ENCODE results near the gene PDE6A. TPM values are rescaled to one million over a fixed set of nuclear protein-coding genes. Genes with fewer than 3 reads are reported as not detected.

The PDE6A gene
- under 0.01 and 0.13 TPM in 2 replicates for total RNA-seq

- no peak for DNase-seq (ENCODE audit: low read depth in 2 of 2)
These were observed at the start of gene PDE6A for GRCh38 chr5:149944666-149945065. Gene PDE6A (minus strand): TSS chr5:149944793. CDS start chr5:149944673, 120 bp downstream.

GRCh38 chr5:149993471-149993870 lies 48.9 kb upstream of the PDE6A start:
- DNase-seq (ENCODE audit: low read depth in 2 of 2): no peak

DNA sequence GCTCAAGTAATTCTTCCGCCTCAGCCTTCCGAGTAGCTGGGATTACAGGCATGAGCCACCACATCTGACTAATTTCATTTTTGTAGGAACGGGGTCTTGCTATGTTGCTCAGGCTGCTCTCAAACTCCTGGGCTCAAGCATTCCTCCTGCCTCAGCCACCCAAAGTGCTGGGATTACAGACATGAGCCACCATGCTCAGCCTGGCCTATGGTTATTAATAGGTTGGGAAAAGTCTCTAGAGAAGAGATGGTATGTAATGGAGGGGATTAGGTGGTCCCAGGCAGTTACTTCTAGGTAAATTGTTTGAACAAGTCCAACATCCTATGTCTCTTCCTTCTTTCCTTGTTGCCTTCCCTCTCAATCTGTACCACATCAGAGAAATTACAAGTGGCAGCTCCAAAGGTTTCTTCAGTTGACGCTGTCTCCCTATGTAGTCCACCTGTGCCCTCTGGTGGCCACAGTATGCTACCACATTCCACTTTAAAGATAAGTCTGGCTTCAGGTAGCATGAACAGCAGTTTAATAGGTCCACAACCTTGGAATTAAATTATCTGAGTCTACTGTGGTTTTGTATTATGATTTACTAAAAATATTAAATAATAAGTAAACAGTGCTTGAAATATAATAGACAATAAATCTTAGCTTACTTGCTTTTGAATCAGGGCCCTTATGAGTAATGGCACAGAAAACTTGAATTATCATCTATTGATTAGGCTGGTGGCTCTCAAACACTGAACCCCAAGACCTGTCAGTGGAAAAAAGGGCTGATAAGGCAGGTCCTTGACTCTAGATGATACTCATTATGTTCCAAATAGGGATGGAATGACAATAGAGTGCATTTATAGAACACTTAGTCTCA lies 46.2 kb upstream of the PDE6A start:
- DNase-seq (ENCODE audit: low read depth in 2 of 2): peak; percentile 65 to 80

GRCh38 chr5:149988126-149988525 lies 43.5 kb upstream of the PDE6A start:
- DNase-seq (ENCODE audit: low read depth in 2 of 2): no peak

DNA sequence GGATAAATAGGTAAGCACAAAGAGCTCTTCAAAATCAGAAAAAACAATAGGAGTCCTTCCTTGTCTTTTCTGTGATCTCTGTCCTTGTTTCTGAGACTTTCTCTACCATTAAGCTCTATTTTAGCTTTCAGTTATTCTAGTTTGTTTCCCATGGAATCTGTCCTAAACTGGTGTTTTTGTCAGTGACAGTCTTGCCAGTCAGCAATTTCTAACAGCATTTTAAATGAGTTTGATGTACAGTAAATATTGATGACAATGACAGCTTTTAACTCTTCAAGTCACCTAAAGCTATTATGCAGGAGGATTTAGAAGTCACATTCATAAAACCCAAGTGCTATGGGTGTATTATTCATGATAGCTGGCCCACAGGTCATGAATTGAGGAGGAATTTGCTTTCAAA lies 37.9 kb upstream of the PDE6A start:
- DNase-seq (ENCODE audit: low read depth in 2 of 2): no peak

GRCh38 chr5:149981206-149981605 lies 36.6 kb upstream of the PDE6A start:
- no peak for DNase-seq (ENCODE audit: low read depth in 2 of 2)

DNA sequence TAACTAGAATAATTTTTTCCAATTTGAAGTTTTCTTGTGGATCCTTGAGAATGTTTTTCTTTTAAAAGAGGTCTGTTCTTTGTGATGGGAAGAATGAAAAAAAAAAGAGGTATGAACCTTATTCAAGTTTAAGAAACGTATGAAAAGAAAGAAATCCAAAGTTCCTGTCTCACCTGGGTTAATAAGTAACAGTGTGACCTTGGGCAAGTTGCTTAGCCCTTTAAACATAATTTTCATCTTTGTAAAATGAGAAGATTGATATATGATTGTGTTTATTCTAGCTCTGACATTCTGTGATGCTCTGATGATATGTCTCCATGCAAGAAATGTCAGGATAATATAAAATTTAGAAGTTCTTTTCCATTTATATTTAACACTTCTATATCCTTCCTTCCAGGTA lies 35.3 kb upstream of the PDE6A start:
- no peak for DNase-seq (ENCODE audit: low read depth in 2 of 2)

GRCh38 chr5:149975409-149975808 lies 30.8 kb upstream of the PDE6A start:
- no peak for DNase-seq (ENCODE audit: low read depth in 2 of 2)

GRCh38 chr5:149969181-149969930 lies 24.8 kb upstream of the PDE6A start:
- no peak for DNase-seq (ENCODE audit: low read depth in 2 of 2)

- DNase-seq (ENCODE audit: low read depth in 2 of 2): no peak
These were observed 22.4 kb upstream of the PDE6A start for GRCh38 chr5:149966946-149967345.

- no peak for DNase-seq (ENCODE audit: low read depth in 2 of 2)
These were observed 19.1 kb upstream of the PDE6A start for GRCh38 chr5:149963729-149964128.

GRCh38 chr5:149962601-149963300 lies 18.2 kb upstream of the PDE6A start:
- no peak for DNase-seq (ENCODE audit: low read depth in 2 of 2)

DNA sequence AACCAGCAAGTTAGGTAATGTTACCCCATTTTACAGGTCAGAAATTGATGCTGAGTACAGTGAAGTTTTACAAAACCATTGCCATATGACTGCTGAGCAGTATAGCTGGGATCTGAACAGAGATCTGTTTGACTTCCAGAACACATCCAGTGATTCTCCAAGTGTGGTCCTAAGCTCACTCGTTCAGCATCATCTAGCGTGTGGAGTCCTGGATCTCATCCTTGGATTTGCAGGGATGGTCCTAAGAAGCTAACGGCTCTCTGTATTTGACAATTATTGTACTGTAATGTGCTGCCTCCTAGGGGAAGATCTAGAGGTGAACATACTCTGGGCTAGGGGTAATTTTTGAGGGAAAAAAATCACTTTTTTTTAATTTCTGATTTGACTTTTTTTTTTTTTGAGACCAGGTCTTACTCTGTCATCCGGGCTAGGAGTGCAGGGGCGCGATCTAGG lies 17.4 kb upstream of the PDE6A start:
- peak; percentile 48 to 69 for DNase-seq (ENCODE audit: low read depth in 2 of 2)

DNA sequence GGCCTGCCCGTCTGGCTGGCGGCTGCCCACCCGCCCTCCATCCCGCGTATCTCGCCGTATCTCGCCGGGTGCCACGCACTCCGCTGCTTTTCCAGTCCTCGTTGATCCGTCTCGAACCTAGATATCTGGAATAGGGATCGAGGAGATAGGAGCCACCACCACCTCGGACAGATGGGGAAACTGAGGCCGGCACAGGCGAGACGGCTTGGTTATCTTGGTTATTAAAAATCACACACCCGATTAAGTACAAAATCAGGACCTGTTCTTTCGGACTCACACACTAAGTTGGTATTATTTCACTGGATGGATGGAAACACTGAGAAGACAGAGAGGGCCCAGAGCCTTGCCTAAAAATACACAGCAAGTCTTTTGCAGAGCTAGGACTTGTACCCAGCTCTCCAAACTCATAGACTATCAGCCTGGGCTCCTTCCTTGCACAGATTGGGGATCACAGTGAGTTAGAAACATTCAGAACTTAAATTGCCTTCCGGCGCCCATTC lies 16.6 kb upstream of the PDE6A start:
- no peak for DNase-seq (ENCODE audit: low read depth in 2 of 2)

- DNase-seq (ENCODE audit: low read depth in 2 of 2): peak; percentile 82 to 98
These were observed 15.9 kb upstream of the PDE6A start, which contains the start of gene SLC26A2 for GRCh38 chr5:149960272-149961185. Gene SLC26A2 (plus strand): TSS chr5:149960758. CDS start chr5:149977653, 16,895 bp downstream.

DNA sequence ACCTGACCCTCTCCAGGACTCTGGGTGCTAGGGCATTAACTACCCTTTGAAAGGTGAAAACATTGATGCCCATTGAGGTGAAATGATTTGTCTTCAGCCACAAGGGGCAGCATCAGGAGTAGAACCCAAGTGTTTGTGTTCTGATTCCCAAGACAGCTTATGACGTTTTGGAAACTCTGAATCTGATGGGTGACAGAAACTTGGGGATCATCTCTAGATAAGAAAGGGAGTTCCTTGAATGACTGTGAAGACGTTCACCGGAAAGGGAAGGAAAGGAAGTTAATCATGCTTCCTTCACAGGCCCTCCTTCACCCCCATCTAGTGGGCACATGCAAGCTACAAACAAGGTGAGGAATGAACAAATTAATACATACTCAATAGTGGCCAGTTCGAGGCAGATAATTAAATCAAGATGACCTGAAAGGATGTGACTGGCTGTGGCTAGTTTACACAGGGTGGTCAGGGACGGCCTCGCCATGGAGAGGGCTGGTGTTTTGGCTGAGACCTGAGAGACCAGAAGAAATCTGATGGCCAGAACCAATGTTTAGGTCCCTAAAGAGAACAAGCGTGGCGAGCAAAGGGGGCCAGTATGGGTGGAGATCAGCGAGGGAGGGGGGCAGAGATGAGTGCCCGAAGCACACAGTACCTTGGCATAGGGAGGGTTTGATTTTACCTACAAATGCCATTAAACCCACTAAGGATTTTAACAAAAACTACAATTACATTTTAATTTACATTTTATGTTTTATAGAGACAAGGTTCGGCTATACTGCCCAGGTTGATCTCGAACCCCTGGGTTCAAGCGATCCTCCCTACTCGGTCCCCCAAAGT lies 15.0 kb upstream of the PDE6A start:
- DNase-seq (ENCODE audit: low read depth in 2 of 2): peak in 1 of 2 donors; percentile 65

DNA sequence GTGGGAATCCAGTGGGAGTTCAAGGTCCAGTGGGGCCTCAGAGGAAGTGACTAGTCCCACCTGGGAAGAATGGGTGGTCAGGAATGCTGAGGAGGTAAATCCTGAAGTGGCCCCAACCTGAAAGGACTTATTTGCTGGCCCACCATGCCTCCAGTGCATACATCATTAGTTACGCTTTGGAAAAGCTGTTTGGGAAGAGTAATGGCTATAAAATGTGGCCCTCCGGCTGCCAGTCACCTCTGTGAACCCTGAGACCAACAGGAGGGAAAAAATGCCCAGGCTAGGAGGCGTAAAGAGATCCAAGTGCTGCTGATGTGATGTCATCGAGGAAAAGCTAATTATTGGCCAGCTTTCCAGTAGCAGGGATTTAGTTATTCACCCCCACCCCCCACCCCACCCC lies 13.3 kb upstream of the PDE6A start:
- no peak for DNase-seq (ENCODE audit: low read depth in 2 of 2)

DNA sequence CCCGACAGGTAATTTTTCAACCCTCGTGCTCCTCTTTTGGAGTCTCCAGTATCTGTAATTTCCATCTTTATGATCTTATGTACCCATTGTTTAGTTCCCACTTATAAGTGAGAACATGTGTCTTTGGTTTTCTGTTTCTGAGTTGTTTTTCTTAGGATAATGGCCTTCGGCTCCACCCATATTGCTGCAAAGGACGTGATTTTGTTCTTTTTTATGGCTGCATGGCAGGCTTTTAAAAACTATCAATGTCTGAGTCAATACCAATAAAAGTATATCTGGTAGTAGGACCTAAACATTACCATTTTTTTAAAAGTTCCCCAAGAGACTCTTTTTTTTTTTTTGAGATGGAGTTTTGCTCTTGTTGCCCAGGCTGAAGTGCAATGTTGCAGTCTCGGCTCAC lies 12.1 kb upstream of the PDE6A start:
- DNase-seq (ENCODE audit: low read depth in 2 of 2): no peak

DNA sequence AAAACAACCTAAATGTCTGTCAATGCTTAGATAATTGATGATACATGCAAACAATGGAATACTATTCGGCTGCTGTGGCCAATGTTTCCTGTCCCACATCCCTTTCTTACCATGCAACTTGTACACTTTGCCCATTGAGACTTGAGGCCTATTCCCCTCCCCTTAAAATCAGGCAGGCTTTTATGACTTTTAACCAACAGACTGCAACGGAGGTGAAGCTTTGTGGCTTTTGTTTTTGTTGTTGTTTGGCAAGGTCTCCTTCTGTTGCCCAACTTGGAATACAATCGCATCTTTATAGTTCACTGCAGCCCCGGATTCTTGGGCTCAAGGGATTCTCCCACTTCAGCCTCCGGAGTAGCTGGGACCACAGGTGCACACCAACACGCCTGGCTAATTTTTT lies 10.2 kb upstream of the PDE6A start:
- DNase-seq (ENCODE audit: low read depth in 2 of 2): peak in 1 of 2 donors; percentile 27
